CD4-positive, alpha-beta T cell treated with Interleukin-17A for 1 hour (primary cell): ENCODE data around the gene TSHZ2.
"Not testable (repeated sequence)": the region's sequence is repeated elsewhere in the genome, so short reads cannot be mapped to it uniquely, and the experiment has no call there.

ENCODE experiments used
- DNase-seq: peaks from one replicate; pipeline ENCODE4 v3.0.0-alpha.2; 2020

TSHZ2 gene

GRCh38 chr20:53399592-53400335 is 427.6 kb downstream of the TSHZ2 start:
- no peak for DNase-seq

DNA sequence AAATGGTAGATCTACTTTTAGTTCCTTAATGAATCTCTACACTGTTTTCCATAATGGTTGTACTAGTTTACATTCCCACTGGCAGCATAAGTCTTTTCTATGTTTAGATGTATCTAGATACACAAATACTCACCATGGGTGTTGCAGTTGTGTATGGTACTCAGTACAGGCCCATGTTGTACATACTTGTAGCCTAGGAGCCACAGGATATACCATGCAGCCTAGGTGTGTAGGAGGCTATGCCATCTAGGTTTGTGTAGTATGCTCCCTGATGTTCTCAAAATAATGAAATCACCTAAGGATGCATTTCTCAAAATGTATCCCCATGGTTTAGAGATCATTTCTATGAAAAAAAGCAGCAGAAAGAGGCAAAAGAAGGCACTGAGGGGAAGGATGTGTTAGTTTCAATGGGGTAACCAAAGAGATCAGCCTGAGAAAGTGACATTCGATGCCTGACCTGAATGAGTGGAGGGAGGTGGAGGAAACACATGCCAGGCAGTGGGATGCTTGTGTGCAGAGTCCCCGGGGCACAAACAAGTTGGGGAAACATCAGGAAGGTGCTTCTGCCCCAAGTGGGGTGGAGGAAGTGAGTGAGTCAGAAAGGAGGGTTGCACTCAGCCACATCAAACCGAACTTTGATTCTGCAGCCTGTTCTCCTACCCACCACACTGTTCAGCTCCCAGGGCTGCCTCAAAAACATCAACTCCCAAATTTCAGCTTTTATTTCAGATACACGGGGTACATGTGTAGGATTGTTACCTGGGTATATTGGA is 430.3 kb downstream of the TSHZ2 start:
- DNase-seq, result no peak

DNA sequence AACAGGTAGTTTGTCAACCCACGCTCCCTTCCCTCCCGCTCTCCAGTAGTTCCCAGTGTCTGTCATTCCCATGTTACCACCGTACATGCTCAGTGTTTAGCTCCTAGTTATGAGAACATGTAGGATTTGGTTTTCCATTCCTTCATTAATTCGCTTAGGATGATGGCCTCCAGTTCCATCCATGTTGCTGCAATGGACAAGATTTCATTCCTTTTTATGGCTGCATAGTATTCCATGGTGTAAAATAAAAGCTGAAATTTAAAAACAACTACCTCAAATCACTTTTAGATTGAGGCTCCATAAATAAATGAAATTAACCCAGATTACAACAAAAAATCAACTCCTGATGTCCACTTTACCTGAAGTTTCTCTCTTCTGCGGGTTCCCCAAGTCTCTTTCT is 430.9 kb downstream of the TSHZ2 start:
- no peak for DNase-seq

GRCh38 chr20:53405139-53405538 is 433.0 kb downstream of the TSHZ2 start:
- DNase-seq, result no peak

DNA sequence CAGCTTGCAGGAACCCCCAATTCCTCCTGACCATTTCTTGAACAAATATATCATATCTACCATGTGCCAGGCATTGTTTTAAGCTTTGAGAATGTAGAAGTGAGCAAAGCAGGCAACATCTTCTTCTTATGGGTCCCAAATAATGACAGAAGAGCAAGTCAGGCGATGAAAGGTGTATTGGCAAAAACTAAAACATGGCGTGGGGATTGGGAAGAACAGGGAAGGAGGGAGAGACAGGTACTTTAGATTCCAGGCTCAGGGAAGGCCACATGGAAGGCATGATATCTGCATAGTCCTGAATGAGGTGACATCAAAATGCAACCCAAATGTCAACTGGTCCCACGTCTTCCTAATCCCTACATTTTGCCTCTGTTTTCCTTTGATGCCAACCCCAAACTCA is 434.4 kb downstream of the TSHZ2 start:
- DNase-seq, result no peak

- no peak for DNase-seq
These were observed 436.7 kb downstream of the TSHZ2 start for GRCh38 chr20:53408691-53409446.

DNA sequence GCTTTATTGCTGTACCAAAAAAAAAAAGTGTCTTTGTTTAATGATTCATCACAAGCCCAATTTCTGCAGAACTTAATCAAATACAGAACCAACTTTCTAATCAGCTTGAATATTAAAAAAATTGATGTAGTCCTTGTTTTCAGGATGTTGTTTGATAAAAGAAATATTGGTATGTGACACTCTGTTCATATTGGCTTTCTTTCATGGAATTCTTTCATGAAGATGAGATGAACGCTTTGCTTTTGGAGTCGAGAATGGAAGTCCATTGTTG is 437.2 kb downstream of the TSHZ2 start:
- no peak for DNase-seq

DNA sequence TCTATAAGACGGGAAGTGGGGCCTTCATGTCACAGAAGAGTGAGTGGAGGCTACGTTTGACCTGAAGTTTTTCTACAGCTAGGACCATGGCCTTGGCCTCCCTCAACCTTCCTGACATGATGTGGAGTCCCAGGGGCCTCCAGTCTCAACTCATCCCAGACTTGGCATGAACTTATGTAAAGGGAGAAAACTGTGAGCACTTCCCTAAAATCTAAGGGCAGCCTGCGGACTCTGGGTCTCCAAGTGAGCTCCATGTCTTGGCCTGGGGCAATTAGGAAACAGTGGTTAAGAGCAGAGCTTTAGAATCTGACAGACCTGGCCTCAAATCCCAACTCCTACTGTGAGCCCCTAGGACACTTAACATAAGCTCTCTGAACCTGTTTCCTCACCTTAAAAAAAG is 439.0 kb downstream of the TSHZ2 start:
- DNase-seq, result no peak

GRCh38 chr20:53411891-53412290 is 439.7 kb downstream of the TSHZ2 start:
- no peak for DNase-seq

DNA sequence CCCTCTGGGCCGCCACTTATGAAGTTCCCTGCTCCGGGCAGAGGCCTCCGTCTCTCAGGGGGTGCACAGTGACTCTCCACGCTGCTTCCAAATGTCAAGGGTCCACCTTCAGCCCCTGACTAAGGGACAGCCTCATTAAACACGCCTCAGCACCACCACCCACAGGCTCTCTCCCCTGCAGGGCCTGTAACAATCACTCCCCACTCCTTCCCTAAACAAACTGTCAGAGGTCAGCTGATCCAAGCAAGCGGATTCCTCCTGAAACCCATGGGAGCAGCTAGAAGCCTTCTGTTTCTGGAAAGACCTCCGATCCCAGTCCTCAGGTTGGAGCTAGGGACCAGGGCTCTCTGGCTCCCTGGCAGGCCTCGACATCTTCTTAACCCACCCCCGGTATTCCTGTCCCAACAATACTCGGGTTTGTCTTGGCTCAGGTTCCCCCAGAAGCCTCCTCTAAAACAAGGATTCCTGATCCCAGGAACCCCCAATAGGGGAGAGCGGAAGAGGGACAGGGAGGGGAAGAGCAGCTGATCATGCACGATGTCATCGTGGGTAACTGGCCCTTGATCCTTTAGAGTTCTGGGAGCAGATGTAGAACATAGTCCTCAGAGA is 440.5 kb downstream of the TSHZ2 start:
- no peak for DNase-seq

DNA sequence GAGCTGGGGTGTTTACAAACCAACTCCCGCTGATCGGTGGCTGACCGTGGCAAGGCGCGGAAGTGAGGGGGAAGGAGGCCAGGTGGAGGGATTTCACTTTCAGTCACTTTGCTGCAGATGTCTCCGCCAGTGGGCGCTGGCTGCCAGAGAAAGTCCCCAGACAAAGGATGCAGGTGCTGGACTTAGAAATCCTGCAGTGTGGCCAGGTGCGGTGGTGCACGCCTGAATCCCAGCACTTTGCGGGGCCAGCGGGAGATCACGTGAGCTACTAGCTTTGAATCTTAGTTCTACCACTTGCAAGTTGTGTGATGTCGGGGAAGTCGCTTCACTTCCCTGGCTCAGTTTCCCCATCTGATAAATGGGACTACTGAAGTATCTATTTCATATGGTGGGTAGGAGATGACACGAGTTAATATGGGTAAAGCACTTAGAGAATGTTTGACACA is 441.1 kb downstream of the TSHZ2 start:
- peak; percentile 47 for DNase-seq

- not testable (repeated sequence) for DNase-seq
These were observed 441.7 kb downstream of the TSHZ2 start for GRCh38 chr20:53413845-53414244.

DNA sequence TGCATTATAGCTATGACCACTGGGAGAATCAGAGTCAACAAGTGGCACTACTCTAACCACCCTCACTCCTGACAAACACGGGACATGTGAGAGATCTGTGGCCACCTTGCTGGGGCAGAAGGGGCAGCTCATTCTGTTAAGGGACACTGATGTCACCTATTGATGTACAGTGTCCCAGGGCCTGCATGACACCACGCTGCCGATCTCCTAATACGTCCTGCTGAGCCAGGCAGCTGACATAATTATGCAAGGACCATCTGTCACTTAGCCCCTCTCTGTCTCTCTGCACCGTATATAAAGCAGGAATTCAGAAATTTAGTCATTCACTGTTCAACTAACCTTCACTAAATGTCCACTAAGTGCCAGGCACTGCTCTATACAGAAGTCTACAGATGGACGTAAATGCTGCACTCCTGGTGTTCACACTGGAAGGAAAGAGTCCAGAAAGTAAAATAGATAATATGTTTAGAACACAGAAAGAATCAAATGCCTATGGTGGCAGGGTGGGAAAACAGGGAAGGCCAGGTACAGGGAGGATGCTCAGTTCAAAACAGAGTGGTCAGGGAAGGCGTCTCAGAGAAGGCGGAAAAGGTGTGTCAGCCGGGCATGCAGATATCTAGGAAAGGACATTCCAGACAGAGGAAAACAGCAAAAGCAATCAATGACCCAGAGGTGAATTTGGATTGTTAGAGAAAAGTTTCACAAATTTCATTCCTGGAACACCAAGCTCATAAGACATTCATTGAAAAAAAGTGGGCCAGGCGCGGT is 447.7 kb downstream of the TSHZ2 start:
- DNase-seq, result no peak

- DNase-seq, result no peak
These were observed 449.2 kb downstream of the TSHZ2 start for GRCh38 chr20:53421343-53421742.

GRCh38 chr20:53422039-53422438 is 449.9 kb downstream of the TSHZ2 start:
- no peak for DNase-seq

DNA sequence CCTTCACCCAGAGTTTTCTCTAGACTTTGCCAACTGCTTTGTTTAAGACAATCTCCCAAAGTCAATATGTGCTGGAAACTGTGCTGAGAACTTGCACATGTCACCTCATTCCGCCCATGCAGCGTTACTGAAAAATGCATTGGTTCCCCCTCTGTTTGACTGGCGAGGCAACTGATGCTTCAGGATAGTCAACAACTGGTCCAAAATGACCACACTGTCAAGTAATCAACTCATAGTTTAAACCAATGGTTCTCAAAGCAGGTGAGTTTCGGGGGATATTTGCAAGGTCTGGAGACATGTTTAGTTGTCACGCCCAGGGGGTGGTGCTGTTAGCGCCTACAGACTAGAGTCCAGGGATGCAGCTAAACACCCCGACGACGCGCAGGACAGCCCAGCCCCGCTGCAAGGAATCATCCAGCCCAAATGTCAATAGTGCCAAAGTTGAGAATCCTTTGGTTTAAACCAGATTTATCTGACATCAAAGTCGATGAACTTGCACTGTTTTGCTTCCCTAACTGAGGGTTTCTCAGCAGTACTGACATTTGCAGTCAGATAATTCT is 451.5 kb downstream of the TSHZ2 start:
- no peak for DNase-seq

DNA sequence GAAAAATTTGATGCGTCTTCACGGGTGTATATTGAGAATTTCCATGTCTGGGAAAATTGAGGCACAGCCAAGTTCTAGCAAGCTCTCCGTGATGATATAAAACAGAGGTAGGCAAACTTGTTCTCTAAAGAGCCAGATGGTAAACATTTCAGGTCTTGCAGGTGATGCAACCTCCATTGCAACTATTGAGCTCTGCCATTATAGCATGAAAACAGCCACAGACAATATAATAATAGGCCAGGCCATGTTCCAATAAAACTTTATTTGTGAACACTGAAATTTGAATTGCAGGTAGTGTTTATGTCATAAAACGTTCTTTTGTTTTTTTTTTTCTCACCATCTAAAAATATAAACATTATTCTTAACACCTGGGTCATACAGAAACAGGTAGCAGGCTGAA is 453.3 kb downstream of the TSHZ2 start:
- DNase-seq, result no peak

GRCh38 chr20:53425941-53426340 is 453.8 kb downstream of the TSHZ2 start:
- DNase-seq, result no peak

- DNase-seq, result no peak
These were observed 454.7 kb downstream of the TSHZ2 start for GRCh38 chr20:53426766-53427312.

- DNase-seq, result no peak
These were observed 455.8 kb downstream of the TSHZ2 start for GRCh38 chr20:53427951-53428350.

DNA sequence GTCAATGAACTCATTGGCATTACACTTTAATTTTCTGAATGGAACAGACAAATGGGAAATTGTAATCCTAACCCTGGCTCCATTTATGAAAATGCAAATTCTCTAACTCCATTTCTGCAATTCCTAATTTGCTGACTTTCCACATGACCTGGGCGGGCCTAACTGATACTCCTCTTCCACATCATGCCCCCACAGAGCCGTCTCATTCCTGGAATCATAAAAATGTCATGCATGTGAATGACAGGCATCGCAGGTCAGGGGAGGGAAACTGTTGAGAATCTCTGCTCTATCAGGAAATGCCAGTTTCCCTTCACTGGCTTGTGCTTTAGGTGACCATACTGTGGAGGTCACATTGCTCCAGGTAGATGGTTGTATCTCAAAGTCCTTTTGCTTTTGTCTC is 456.4 kb downstream of the TSHZ2 start:
- no peak for DNase-seq

- DNase-seq, result no peak
These were observed 456.8 kb downstream of the TSHZ2 start for GRCh38 chr20:53428996-53429395.
